Measurements from ENCODE around the gene CCL7.
"Not testable (repeated sequence)": the region's sequence is repeated elsewhere in the genome, so short reads cannot be mapped to it uniquely, and the experiment has no call there.

The CCL7 gene

DNA sequence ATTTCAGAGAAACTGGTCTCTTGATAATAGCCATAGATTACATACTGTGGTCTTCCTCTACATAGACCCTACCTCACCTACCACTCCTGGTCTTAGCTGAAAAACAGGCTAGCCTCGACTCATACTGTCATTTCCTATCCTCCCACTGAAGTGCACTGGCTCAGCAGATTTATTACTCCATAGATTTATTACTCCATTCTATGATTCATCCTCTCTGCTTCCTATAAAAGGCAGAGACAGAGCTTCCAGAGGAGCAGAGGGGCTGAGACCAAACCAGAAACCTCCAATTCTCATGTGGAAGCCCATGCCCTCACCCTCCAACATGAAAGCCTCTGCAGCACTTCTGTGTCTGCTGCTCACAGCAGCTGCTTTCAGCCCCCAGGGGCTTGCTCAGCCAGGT lies at the start of gene CCL7:
TSS of gene CCL7 (plus strand) at position 253 of the 400 bp plus-strand sequence. CDS start at position 323, 70 bp downstream.
- no peak for DNase-seq

DNA sequence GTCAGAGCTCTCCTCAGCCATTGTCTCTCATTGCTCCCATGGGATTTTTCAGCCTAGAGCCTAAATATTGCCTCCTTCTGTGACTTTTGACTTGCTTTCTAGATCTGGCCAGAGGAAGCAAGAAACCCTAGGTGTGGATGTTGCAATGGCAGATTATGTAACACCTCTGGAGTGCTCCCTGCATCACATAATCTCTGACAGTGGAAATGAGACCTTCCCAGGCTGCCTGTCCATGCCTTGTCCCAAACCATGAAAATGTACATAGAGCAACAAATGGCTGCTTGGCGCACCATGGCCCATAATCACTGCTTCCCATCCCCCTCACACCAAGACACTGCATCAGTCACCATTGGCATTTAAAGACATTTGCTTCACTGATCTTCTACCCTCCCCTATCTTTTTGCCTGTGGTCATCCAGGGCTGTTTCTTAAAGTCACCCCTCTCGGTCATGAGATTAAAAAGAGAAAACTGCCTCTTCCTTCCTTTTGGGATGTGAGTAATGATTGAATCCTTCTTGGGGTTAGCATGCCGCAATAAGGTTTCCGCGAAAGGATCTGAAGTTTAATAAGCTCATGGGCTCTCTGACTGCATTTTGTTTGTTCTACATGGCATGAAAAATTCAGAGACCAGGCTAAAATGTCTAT lies 49.1 kb upstream of the CCL7 start:
- DNase-seq: no peak

DNA sequence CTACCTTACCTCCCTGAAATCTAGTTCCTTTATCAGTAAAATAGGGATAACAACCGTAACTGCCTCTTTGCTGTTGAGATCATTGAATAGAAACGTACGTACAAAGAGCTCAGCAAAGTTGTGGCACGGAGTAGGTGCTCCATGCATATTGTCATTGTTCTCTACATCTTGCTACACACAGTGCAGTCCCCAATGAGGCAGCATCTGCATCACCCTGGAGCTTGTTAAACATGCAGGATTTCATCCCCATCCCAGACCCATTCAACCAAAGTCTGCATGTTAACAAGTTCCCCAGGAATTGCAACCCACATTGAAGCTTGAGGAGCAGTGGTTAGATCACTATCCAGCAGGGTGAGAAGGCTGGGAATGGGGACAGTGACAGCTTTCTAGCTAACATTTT lies 48.6 kb upstream of the CCL7 start:
- no peak for DNase-seq

DNA sequence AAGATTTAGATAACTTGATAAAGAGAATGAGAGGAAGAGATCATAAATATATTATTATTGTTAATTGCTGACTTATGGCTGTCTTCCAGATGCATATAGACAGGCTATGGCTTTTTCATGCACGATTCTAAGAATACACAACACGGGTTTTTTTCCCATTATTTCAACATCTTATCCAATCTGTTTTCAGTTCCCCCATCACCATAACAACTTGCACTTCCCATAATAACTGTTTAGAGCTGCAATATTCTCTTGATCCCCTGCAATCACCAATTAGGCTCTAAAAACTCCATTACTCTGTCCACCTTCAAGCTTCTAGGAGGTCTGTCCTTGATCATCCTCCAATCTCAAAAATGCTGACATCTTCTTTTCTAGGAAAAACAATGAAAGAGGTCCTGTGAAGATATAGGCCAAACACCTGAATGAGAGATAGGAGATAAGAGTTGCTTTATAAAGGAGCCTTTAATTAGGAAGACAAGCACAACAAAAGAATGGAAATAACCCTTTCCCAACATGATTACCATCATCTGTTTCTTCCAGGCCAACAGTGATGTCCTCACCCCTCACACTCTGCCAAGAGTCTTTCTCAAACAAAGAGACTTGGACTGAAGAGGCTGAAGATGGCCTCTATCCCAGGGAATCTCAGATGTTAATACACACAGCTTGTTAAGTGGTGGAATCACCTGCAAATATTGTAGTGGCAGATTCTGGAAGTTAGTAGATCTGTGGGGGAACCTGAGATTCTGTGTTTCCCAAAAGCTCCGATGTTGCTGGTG lies 47.1 kb upstream of the CCL7 start:
- DNase-seq: no peak

DNA sequence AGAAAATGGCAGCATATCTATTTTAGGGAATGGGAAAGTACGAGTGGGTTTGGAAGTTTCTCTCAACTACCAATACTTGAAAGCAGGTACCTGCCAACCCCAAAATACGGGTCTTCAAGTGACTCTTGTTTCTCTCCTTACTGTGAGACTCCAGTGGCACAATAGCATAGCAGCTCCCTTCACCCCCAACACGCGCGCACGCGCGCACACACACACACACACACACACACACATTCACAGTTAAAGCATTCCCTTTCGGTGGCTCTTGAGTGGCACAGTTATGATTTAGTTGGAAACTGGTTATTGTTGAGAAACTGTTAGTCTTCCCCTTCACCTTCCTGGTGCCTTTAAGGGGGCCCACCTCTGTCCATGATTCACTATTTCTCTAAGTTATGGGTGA lies 45.0 kb upstream of the CCL7 start:
- no peak for DNase-seq

DNA sequence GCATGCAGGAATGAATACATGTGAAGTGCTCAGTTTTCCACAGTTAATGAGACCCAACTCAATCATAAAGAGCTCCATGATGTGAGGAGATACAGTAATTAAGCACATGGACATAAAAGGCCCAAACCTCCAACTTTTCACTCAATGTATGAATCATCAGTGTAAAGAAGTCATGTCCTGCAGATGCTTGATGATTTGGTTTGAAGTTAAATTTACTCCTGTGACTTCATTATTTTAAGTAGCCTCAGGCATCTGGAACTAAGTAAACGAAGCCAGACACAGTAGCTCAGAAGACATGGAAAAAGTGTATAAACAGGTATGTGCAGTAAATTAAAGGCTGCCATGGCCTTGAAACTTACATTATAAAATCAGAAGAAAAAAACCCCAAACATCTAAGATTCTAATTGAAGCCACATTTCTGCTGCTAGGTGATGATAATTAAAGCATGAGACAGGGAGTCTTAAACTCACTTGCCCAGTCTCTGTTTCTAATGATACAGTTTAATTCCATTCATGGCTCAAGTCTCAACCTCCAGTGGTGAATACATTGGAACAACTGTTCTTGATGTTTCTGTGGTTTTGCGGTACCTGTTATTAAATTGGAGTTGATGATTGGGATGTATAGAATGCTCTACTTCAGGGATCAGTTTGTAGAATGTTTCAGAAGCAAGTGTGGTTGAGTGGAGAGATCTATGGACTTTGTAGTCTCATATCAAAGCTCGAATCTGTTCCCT lies 43.8 kb upstream of the CCL7 start:
- DNase-seq: no peak

DNA sequence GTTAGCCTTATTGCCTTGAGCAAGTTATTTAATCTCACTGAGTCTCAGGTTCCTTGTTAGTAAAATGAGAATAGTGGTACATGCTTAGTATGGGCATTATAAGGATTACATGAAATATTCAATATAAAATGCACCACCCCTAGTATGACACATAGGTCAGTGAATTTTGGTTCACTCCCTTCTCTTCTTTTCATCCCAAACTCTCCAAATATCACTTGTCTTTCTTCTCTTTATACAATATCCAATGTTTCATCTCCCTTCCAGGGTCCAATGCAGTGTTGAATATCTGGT lies 43.3 kb upstream of the CCL7 start:
- DNase-seq: no peak

DNA sequence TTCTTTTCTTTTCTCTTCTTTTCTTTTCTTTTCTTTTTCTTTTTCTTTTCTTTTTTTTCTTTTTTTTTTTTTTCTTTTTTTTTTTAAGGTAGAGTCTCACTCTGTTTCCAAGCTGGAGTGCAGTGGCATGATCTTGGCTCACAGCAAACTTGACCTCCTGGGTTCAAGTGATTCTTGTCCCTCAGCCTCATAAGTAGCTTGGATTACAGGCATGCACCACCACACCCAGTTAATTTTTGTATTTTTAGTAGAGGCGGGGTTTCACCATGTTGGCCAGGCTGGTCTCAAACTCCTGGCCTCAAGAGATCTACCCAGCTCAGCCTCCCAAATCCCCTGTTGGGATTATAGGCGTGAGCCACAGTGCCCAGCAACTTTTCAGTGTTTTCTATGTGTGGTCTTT lies 42.7 kb upstream of the CCL7 start:
- not testable (repeated sequence) for DNase-seq

DNA sequence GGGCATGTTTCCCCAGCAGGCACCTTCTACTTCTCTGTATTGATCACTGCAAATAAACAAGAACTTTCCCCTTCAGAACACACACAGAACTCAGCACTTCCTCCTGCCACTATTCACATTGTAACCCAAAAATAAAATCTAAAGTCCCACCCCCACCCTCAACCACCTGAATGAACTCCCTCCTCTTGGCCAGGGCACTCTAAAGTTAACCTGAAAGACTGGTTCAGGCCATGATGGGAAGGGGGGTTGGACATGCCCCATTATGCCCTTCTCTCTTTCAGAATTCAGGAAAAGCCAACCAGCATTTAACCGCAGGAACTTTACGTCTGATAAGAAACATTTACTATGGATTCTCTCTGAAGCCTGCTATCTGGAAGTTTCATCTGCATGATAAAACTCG lies 42.3 kb upstream of the CCL7 start:
- no peak for DNase-seq

DNA sequence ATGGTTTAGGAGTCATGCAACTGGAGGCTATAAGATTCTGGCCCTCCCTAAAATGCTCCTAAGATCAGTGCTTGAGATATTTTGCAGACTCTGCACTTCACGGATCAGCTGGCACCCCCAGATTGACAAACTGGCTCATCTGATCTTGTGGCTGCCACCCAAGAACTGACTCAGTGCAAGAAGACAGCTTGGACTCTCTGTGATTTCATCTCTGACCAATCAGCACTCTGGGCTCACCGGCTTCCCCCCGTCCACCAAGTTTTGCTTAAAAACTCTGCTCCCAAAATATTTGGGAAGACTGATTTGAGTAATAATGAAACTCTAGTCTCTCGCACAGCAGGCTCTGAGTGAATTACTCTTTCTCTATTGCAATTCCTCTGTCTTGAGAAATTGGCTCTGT lies 41.2 kb upstream of the CCL7 start:
- DNase-seq: no peak

DNA sequence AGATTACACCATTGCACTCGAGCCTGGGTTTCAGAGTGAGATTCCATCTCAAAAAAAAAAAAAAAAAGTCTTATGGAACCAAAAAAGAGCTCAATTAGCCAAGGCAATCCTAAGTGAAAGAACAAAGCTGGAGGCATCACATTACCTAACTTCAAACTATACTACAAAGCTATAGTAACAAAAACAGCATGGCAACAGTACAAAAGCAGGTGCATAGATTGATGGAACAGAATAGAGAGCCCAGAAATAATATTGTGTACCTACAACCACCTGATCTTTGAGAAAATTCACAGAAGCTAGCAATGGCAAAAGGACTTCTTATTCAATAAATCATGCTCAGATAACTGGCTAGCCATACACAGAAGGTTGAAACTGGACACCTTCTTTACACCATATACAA lies 39.7 kb upstream of the CCL7 start:
- no peak for DNase-seq

DNA sequence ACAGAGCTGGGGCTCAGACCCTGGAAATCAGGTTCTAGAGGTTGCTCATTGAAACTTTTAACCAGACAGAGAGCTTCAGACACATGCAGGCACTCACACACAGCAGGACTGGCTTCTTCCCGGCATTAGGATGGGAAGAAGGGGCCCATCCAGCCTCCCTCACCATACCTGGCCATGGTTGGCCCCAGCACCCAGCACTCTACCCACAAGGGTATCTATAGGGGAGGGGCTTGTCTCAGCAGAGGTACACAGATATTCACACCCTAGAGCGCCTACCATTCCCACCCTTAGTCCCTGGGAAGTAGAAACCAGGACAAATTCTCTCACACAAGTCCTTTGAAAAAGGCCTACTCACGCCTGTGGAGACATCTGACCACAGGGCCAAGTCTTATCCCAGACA lies 35.4 kb upstream of the CCL7 start:
- no peak for DNase-seq

DNA sequence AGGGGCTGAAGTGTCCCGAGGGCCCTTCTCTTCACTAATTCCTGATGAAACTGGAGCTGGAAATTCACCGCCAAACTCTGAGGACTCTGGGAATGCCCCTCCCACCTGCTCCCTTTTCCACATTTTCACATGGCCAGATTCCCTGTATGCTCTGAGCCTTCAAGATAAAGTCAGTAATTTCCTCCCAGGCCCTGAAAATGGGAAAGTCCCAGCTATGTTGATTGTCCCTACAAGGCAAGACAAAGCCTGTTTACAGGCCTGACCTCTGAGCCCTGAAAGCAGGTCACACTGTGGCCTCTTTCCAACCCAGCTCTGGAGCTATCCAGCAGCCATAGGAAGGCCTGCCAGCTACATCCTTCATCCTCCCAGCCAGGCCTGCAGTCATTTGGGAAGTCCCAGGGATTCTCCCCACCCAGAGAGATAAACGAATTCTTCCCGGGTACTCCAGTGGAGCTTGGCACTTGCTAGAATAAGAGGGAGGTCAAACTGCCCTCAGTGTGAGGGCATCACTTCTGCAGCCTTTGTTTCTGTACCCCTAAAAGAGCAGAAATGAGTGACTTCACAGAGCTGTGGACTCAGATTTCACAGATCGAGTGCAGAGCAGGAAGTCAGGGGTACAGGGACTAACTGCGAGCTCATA lies 34.5 kb upstream of the CCL7 start:
- no peak for DNase-seq

DNA sequence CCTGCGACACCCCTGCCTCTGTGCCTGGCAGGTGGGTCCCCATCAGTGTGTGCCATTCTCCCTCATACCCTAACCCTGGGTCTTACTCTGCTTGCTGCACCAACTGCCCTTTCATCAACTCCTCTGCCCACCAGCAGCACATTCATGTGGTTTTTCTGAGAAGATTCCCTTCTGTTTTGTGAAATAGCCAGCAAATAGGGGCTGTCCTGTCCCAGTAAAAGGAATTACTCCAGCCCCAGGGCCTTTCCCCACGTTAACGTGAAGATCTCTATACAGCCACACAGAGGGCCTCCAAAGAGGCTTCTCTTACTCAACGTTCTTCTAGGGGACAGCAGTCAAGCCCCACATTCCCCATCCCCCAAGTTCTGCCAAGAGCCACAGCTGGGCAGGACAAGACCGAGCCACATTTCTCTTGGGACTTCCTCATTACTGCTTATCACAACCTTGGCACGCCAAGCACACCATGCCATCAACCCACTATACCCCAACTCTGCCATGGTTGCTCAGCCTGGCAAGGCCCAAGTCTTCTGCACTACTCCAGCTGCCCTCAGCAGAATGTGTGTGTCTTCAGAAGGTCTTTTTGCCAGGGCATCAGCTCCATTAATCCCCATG lies 33.6 kb upstream of the CCL7 start:
- no peak for DNase-seq

DNA sequence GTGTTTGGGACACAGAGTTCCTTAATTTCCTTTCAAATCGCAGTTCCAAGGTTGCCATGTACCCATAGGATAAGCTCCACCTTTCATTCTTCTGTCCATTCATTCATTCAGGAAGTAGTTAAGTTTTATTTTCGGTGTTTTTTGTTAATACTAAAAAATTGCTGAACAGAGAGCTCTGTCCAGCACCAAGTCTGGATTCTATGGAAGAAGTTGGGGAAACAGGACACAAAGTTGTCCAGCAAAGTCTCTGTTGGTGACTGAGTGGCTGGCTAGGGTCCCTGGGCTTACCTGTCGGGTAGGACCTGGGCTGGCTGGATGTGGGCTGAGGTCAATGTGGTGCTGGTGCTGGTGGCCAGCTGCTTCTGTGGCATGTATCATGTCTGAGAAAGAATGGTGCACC lies 32.6 kb upstream of the CCL7 start:
- no peak for DNase-seq

DNA sequence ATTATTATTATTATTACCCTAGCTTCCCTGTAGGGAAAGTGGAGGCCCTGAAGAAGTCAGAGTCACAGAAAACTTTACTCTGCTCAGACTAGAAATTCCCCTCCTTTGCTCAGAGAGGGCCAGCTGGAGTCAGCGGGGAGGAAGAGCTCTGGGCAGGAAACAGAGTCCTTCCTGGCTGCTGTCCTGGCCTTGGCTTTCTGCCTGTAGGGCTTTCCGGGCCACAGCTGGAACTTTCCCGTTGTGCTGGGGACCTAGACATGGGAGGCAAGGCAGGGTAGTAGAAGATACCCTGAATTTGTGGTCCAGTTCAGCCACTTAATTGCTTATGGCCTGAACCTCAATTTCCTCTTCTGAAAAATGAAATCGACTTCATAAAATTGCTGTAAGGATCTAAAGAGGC lies 29.0 kb upstream of the CCL7 start:
- no peak for DNase-seq

DNA sequence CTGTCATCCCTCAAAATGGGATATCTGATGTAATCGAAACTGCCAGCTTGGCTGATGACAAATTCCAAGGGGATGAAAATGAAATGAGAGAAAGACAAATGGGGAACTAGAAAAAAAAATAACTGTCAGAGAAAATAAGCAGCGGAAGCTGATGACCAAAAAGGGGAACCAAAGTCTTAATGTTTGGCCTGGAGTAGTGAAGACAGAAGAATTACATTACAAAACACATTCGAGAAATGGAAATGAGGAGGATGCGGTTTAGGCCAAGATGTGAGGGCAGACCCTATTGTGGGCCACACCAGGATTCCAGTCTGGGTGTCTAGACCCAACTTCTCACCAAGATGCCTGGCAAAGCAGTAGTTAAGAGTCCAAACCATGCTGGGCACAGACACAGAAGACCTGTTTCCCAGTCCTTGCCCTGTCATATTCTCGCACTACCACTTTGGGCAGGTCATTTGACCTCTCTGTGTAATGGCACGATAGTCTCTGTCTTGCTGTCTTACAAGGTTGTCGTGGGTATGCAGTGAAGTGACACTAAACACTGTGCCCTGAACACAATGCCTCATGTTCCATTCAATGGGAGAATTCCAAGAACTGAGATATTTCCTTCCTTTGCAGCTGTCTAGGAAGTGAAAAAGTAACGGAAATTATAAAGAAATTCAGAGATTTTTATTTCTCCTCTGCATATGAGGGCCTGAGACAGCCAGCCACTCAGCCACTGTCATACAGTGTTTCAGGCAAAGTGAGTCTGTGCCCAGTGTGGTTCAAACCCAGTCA lies 27.2 kb upstream of the CCL7 start:
- DNase-seq: no peak

DNA sequence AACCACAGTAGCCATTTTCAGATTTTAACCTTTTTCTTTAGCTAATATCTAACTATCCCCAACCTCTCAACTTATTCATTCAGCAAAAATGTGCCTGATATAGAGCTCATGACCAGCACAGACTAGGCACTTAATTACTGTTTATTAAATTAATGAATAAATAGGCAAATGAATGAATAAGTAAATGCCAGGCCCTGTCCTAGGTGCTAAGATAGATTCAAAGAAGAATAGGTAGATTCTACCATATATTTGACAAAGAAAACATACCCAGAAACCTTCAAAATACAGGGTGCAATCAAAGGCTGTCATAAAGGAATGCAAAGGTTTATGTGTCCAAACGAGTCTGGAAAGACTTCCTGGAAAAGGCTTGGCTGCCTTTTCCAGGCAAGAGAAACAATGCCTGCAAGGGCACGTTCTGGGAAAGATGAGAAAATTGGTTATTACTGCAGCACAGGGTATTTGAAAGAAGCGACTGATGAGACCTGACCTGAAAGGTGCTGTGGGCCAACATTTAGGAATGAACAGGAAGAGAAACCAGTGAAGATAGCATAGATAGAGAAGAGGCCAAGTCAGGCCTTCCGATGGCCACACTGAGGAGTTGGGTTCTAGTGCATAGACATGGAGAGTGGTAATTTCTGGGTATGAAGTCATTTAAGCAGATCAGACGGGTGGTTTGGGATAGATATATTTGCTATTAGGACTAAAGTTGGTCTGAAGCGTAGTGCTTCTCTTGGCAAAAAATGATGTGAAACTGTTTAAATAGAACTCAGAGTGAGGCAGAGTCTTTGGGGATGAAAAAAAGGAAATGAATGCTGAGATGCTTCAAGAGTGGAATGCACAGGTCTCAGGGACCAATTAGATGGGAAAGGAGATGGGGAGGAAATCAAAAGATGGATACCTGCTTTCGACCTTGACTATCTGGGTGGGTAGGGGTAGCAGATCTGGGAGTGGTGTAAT lies 26.4 kb upstream of the CCL7 start:
- no peak for DNase-seq

DNA sequence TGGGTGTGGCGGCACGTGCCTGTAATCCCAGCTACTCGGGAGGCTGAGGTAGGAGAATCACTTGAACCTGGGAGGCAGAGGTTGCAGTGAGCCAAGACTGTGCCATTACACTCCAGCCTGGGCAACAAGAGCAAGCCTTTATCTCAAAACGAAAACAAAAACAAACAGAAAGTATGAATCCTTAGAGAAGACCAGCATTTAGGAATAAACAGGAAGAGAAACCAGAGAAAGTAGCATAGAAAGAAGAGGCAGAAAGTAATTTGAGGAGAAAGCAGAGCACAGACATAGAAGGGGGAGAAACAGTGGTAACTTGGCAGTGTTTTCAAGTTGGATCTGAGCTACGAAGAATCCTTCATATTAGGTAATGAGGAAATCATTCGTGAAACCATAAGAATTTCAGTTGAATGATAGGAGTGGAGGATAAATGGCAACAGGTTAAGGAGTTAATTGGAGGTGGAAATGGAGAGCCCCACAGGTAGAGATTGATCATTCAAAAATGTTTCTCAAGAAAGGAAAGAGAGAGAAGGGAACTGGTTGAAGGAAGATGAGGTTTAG lies 24.6 kb upstream of the CCL7 start:
- no peak for DNase-seq

DNA sequence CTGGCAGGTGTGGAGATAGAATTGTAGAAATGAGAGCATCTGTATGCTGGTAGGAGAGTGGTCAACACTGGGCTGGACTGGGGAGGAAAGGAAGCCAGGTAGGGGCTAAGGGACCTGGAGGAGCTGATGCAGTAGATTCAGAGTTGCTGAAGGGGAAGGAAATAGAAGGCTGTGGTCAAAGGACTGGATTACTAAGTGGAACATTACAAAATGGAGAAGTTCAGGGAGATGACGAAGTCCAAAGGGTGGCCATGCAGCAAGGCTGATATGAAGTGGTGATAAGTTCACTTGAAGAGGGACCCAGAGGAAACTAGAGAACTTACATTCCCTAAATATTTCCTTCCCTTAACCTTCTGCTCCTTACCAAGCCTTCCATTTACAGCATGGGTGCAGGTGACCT lies 23.6 kb upstream of the CCL7 start:
- DNase-seq: no peak

DNA sequence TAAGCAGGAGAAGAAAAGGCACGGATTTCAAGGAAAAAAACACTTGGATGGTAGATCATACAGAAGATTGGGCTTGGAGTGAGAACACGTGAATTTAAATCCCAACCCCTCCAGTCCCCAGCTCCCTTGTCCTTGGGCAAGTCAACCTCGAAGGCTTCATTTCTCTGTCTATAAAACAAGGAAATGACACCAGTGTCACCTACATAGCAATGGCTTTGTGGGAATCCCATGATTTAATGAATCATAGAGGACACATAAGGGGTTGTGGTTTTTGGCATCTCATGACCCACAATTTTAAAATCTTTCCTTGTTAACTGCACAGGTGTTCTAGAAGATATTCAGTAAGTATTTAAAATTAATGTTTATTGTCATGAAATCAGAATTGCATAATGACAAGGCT lies 23.1 kb upstream of the CCL7 start:
- DNase-seq: no peak

Measured in NCI-H1694 (cell line).